ENCODE results near the gene USP25.

DNA sequence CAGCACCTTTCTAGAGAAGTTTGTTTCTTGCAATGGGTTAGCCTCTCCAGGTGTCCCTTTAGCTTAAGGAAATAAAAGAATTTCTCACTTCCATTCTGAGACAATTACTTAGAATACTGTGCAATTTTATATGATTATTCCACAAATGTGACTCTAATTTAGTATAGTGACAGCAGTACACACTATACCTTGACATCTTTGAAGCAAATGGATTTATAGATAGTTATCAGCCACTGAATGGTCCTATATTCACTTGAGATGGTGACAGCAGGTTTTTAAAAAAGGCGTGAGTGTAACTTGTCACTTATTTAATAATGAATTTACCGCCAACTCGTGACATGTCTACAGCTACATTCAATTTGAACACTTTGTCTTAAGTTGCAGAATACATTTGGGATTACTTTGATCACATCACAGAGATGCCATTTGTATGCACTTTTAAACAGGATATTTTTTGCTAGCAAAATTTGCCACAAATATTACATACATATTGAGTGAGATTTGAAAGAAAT lies 71.6 kb downstream of the USP25 start:
- TF ChIP-seq, protein P1, sequence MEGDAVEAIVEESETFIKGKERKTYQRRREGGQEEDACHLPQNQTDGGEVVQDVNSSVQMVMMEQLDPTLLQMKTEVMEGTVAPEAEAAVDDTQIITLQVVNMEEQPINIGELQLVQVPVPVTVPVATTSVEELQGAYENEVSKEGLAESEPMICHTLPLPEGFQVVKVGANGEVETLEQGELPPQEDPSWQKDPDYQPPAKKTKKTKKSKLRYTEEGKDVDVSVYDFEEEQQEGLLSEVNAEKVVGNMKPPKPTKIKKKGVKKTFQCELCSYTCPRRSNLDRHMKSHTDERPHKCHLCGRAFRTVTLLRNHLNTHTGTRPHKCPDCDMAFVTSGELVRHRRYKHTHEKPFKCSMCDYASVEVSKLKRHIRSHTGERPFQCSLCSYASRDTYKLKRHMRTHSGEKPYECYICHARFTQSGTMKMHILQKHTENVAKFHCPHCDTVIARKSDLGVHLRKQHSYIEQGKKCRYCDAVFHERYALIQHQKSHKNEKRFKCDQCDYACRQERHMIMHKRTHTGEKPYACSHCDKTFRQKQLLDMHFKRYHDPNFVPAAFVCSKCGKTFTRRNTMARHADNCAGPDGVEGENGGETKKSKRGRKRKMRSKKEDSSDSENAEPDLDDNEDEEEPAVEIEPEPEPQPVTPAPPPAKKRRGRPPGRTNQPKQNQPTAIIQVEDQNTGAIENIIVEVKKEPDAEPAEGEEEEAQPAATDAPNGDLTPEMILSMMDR (IDR thresholded peaks at IDR 0.05; ENCODE audit: poor library complexity), result no peak
- no peak for TF ChIP-seq EZH2 (IDR thresholded peaks at IDR 0.05; ENCODE audit: borderline replicate concordance)

Measured in hepatocyte (in vitro differentiated cells).